OCI-M2 (cell line): ENCODE measurements around the gene EXOC6B.

Source experiments
- DNase-seq: peaks from one replicate; lab custom pipeline; 2025; ENCODE audit not compliant: unreplicated experiment; lab: John Stamatoyannopoulos, UW

The EXOC6B gene

GRCh38 chr2:72138921-72139381 is 686.9 kb downstream of the EXOC6B start:
- no peak for DNase-seq

- DNase-seq = no peak
Measured at GRCh38 chr2:72138011-72138881, 687.6 kb downstream of the EXOC6B start.

- no peak for DNase-seq
Measured at GRCh38 chr2:72137498-72138010, 688.3 kb downstream of the EXOC6B start.

GRCh38 chr2:72136933-72137497 is 688.8 kb downstream of the EXOC6B start:
- no peak for DNase-seq

- no peak for DNase-seq
Measured at GRCh38 chr2:72136331-72136730, 689.5 kb downstream of the EXOC6B start.

- DNase-seq = no peak
Measured at GRCh38 chr2:72135921-72136320, 689.9 kb downstream of the EXOC6B start.

- DNase-seq = no peak
Measured at GRCh38 chr2:72134997-72135800, 690.6 kb downstream of the EXOC6B start.

- no peak for DNase-seq
Measured at GRCh38 chr2:72134408-72134996, 691.3 kb downstream of the EXOC6B start.

- DNase-seq = no peak
Measured at GRCh38 chr2:72133721-72134407, 692.0 kb downstream of the EXOC6B start.

- DNase-seq = no peak
Measured at GRCh38 chr2:72132981-72133720, 692.7 kb downstream of the EXOC6B start.

- no peak for DNase-seq
Measured at GRCh38 chr2:72131916-72132841, 693.7 kb downstream of the EXOC6B start.

- DNase-seq = no peak
Measured at GRCh38 chr2:72131371-72131891, 694.4 kb downstream of the EXOC6B start.

- DNase-seq = no peak
Measured at GRCh38 chr2:72130659-72131360, 695.0 kb downstream of the EXOC6B start.

GRCh38 chr2:72129681-72130340 is 696.0 kb downstream of the EXOC6B start:
- no peak for DNase-seq

GRCh38 chr2:72128843-72129227 is 697.0 kb downstream of the EXOC6B start:
- no peak for DNase-seq

- no peak for DNase-seq
Measured at GRCh38 chr2:72128059-72128842, 697.6 kb downstream of the EXOC6B start.
